ENCODE results near the gene NUBPL. TPM values are rescaled to one million over a fixed set of nuclear protein-coding genes. Genes with fewer than 3 reads are reported as not detected.
A peak's percentile ranks its signal among the peaks of the same experiment; 100 is the strongest.

Gene NUBPL
- total RNA-seq (2012; rRNA removed): 10.9 and 13.2 TPM in 2 replicates

- no peaks in the 10 kb centered on the region for H3K36me3 ChIP-seq (ENCODE audit: insufficient read depth, low read length)
- peak within 1 kb of the TSS; percentile 90 for H3K4me2 ChIP-seq (ENCODE audit: low read length)
- peaks cover 10% of the 10 kb centered on the region for H3K27me3 ChIP-seq (ENCODE audit: control insufficient read depth, insufficient read depth, low read length)
- peaks cover 7% of the 10 kb centered on the region for H3K4me1 ChIP-seq (ENCODE audit: control insufficient read depth, insufficient read depth, low read length)
- peak within 1 kb of the TSS; percentile 87 for H3K4me3 ChIP-seq (ENCODE audit: low read length)
- peak within 1 kb of the TSS; percentile 92 for H3K9ac ChIP-seq (ENCODE audit: low read depth, low read length)
- no peaks in the 10 kb centered on the region for H3K9me3 ChIP-seq (replicated peaks; ENCODE audit: low read length)
Measured at GRCh38 chr14:31561155-31561846, at the start of gene NUBPL. Gene NUBPL (plus strand): TSS chr14:31561404. CDS start chr14:31561440, 36 bp downstream.

GRCh38 chr14:31527087-31527486 lies 34.1 kb upstream of the NUBPL start:
- Histone ChIP-seq H3K4me3 (ENCODE audit: low read length) (no peak overlapping the region), H3K4me2 (ENCODE audit: low read length) (no peak overlapping the region), H3K4me1 (ENCODE audit: control insufficient read depth, insufficient read depth, low read length) (no peaks in the 10 kb centered on the region), H3K9me3 (replicated peaks; ENCODE audit: low read length) (no peaks in the 10 kb centered on the region), H3K27me3 (ENCODE audit: control insufficient read depth, insufficient read depth, low read length) (no peaks in the 10 kb centered on the region), H3K36me3 (ENCODE audit: insufficient read depth, low read length) (no peaks in the 10 kb centered on the region), H3K9ac (ENCODE audit: low read depth, low read length) (no peak overlapping the region)

GRCh38 chr14:31527546-31527945 lies 33.7 kb upstream of the NUBPL start:
- H3K4me2 ChIP-seq (ENCODE audit: low read length): no peak overlapping the region
- H3K36me3 ChIP-seq (ENCODE audit: insufficient read depth, low read length): no peaks in the 10 kb centered on the region
- H3K27me3 ChIP-seq (ENCODE audit: control insufficient read depth, insufficient read depth, low read length): no peaks in the 10 kb centered on the region
- H3K9ac ChIP-seq (ENCODE audit: low read depth, low read length): no peak overlapping the region
- H3K4me3 ChIP-seq (ENCODE audit: low read length): no peak overlapping the region
- H3K4me1 ChIP-seq (ENCODE audit: control insufficient read depth, insufficient read depth, low read length): no peaks in the 10 kb centered on the region
- H3K9me3 ChIP-seq (replicated peaks; ENCODE audit: low read length): no peaks in the 10 kb centered on the region

- H3K9ac ChIP-seq (ENCODE audit: low read depth, low read length): no peak overlapping the region
- no peak overlapping the region for H3K4me3 ChIP-seq (ENCODE audit: low read length)
Measured at GRCh38 chr14:31529053-31529452, 32.2 kb upstream of the NUBPL start.

GRCh38 chr14:31530136-31530535 lies 31.1 kb upstream of the NUBPL start:
- H3K27me3 ChIP-seq (ENCODE audit: control insufficient read depth, insufficient read depth, low read length): no peaks in the 10 kb centered on the region
- H3K9me3 ChIP-seq (replicated peaks; ENCODE audit: low read length): no peaks in the 10 kb centered on the region
- no peak overlapping the region for H3K4me2 ChIP-seq (ENCODE audit: low read length)
- no peak overlapping the region for H3K9ac ChIP-seq (ENCODE audit: low read depth, low read length)
- H3K4me1 ChIP-seq (ENCODE audit: control insufficient read depth, insufficient read depth, low read length): no peaks in the 10 kb centered on the region
- no peak overlapping the region for H3K4me3 ChIP-seq (ENCODE audit: low read length)
- H3K36me3 ChIP-seq (ENCODE audit: insufficient read depth, low read length): no peaks in the 10 kb centered on the region

More at GRCh38 chr14:31529053-31529452, 32.2 kb upstream of the NUBPL start:
- Histone ChIP-seq H3K27me3 (ENCODE audit: control insufficient read depth, insufficient read depth, low read length) (no peaks in the 10 kb centered on the region), H3K36me3 (ENCODE audit: insufficient read depth, low read length) (no peaks in the 10 kb centered on the region), H3K4me1 (ENCODE audit: control insufficient read depth, insufficient read depth, low read length) (no peaks in the 10 kb centered on the region), H3K4me2 (ENCODE audit: low read length) (no peak overlapping the region), H3K9me3 (replicated peaks; ENCODE audit: low read length) (no peaks in the 10 kb centered on the region)

- no peaks in the 10 kb centered on the region for H3K4me1 ChIP-seq (ENCODE audit: control insufficient read depth, insufficient read depth, low read length)
Measured at GRCh38 chr14:31536201-31536960, 24.8 kb upstream of the NUBPL start.

GRCh38 chr14:31541702-31542101 lies 19.5 kb upstream of the NUBPL start:
- Histone ChIP-seq H3K9ac (ENCODE audit: low read depth, low read length) (no peak overlapping the region), H3K4me2 (ENCODE audit: low read length) (no peak overlapping the region), H3K36me3 (ENCODE audit: insufficient read depth, low read length) (no peaks in the 10 kb centered on the region), H3K9me3 (replicated peaks; ENCODE audit: low read length) (no peaks in the 10 kb centered on the region), H3K4me1 (ENCODE audit: control insufficient read depth, insufficient read depth, low read length) (no peaks in the 10 kb centered on the region), H3K27me3 (ENCODE audit: control insufficient read depth, insufficient read depth, low read length) (peaks cover 15% of the 10 kb centered on the region), H3K4me3 (ENCODE audit: low read length) (no peak overlapping the region)

More at GRCh38 chr14:31536201-31536960, 24.8 kb upstream of the NUBPL start:
- H3K9ac ChIP-seq (ENCODE audit: low read depth, low read length): no peak overlapping the region
- H3K4me3 ChIP-seq (ENCODE audit: low read length): no peak overlapping the region
- peaks cover 11% of the 10 kb centered on the region for H3K27me3 ChIP-seq (ENCODE audit: control insufficient read depth, insufficient read depth, low read length)
- H3K36me3 ChIP-seq (ENCODE audit: insufficient read depth, low read length): no peaks in the 10 kb centered on the region
- no peak overlapping the region for H3K4me2 ChIP-seq (ENCODE audit: low read length)
- H3K9me3 ChIP-seq (replicated peaks; ENCODE audit: low read length): no peaks in the 10 kb centered on the region

GRCh38 chr14:31543969-31544799 lies 17.0 kb upstream of the NUBPL start:
- Histone ChIP-seq H3K4me1 (ENCODE audit: control insufficient read depth, insufficient read depth, low read length) (no peaks in the 10 kb centered on the region), H3K9ac (ENCODE audit: low read depth, low read length) (no peak overlapping the region), H3K27me3 (ENCODE audit: control insufficient read depth, insufficient read depth, low read length) (peaks cover 9% of the 10 kb centered on the region), H3K4me2 (ENCODE audit: low read length) (no peak overlapping the region), H3K36me3 (ENCODE audit: insufficient read depth, low read length) (no peaks in the 10 kb centered on the region), H3K9me3 (replicated peaks; ENCODE audit: low read length) (no peaks in the 10 kb centered on the region), H3K4me3 (ENCODE audit: low read length) (no peak overlapping the region)

- Histone ChIP-seq H3K4me3 (ENCODE audit: low read length) (no peak overlapping the region), H3K4me2 (ENCODE audit: low read length) (no peak overlapping the region), H3K9ac (ENCODE audit: low read depth, low read length) (no peak overlapping the region), H3K36me3 (ENCODE audit: insufficient read depth, low read length) (no peaks in the 10 kb centered on the region), H3K4me1 (ENCODE audit: control insufficient read depth, insufficient read depth, low read length) (no peaks in the 10 kb centered on the region), H3K27me3 (ENCODE audit: control insufficient read depth, insufficient read depth, low read length) (peaks cover 6% of the 10 kb centered on the region), H3K9me3 (replicated peaks; ENCODE audit: low read length) (no peaks in the 10 kb centered on the region)
Measured at GRCh38 chr14:31544816-31545215, 16.4 kb upstream of the NUBPL start.

GRCh38 chr14:31545328-31545727 lies 15.9 kb upstream of the NUBPL start:
- Histone ChIP-seq H3K4me2 (ENCODE audit: low read length) (no peak overlapping the region), H3K4me1 (ENCODE audit: control insufficient read depth, insufficient read depth, low read length) (no peaks in the 10 kb centered on the region), H3K27me3 (ENCODE audit: control insufficient read depth, insufficient read depth, low read length) (peaks cover 6% of the 10 kb centered on the region), H3K9me3 (replicated peaks; ENCODE audit: low read length) (no peaks in the 10 kb centered on the region), H3K4me3 (ENCODE audit: low read length) (no peak overlapping the region), H3K36me3 (ENCODE audit: insufficient read depth, low read length) (no peaks in the 10 kb centered on the region), H3K9ac (ENCODE audit: low read depth, low read length) (no peak overlapping the region)

GRCh38 chr14:31549817-31550216 lies 11.4 kb upstream of the NUBPL start:
- no peaks in the 10 kb centered on the region for H3K9me3 ChIP-seq (replicated peaks; ENCODE audit: low read length)
- no peak overlapping the region for H3K4me2 ChIP-seq (ENCODE audit: low read length)
- no peaks in the 10 kb centered on the region for H3K36me3 ChIP-seq (ENCODE audit: insufficient read depth, low read length)
- peaks cover 33% of the 10 kb centered on the region for H3K27me3 ChIP-seq (ENCODE audit: control insufficient read depth, insufficient read depth, low read length)
- H3K4me3 ChIP-seq (ENCODE audit: low read length): no peak overlapping the region
- no peaks in the 10 kb centered on the region for H3K4me1 ChIP-seq (ENCODE audit: control insufficient read depth, insufficient read depth, low read length)
- H3K9ac ChIP-seq (ENCODE audit: low read depth, low read length): no peak overlapping the region

All from skeletal muscle satellite cell (primary cell).